Ovary (tissue), 9 donors: ENCODE measurements around the gene CLEC1B. TPM values are rescaled to one million over a fixed set of nuclear protein-coding genes. Genes with fewer than 3 reads are reported as not detected.

Source experiments
- DNase-seq, 5 donors: peaks; one replicate each; pipeline ENCODE4 v3.0.0-alpha.2; 2019 to 2020
- H3K27ac ChIP-seq, 2 donors: fragments of 200-600 bp; one replicate each; pipeline versions ENCODE4 v1.5.1 to v1.8.0; 2019 to 2022
- H3K27me3 ChIP-seq: fragments of 200-600 bp; one replicate; pipeline ENCODE4 v1.8.0; 2022
- H3K36me3 ChIP-seq: fragments of 200-600 bp; sonication (generic); one replicate; pipeline ENCODE4 v1.5.1; 2019
- H3K4me1 ChIP-seq: one replicate; pipeline ENCODE4 v1.8.1; 2013; ENCODE audit warnings: mild to moderate bottlenecking, moderate library complexity; ENCODE audit not compliant: insufficient read depth
- H3K4me3 ChIP-seq: fragments of 200-600 bp; sonication (generic); one replicate; pipeline ENCODE4 v1.5.1; 2017
- H3K9me3 ChIP-seq, 2 donors: fragments of 200-600 bp in 1 of 2; sonication (generic) in 1 of 2; one replicate each; pipeline versions ENCODE4 v1.5.1 to v1.8.1; 2013 to 2019; ENCODE audit warnings: mild to moderate bottlenecking in 1 of 2, moderate library complexity in 1 of 2
- CTCF ChIP-seq, 3 donors: fragments of 450-650 bp in 2 of 3; fragments of 200-600 bp in 1 of 3; IDR thresholded peaks; one replicate each; pipeline versions ENCODE4 v1.5.1 to v1.8.0; 2016 to 2022; ENCODE audit warnings: antibody characterized with exemption in 3 of 3, mild to moderate bottlenecking in 1 of 3
- EP300 ChIP-seq: sonication (generic); formaldehyde crosslinking; IDR thresholded peaks from one replicate; pipeline ENCODE4 v1.6.1; 2017; ENCODE audit warnings: antibody characterized with exemption
- POLR2A ChIP-seq: fragments of 450-650 bp; IDR thresholded peaks from one replicate; pipeline ENCODE4 v1.6.1; 2017; ENCODE audit warnings: antibody characterized with exemption, mild to moderate bottlenecking, moderate library complexity
- WGBS, 3 donors: extraction: QIAGEN DNeasy Blood & Tissue Kit in 1 of 3; methylation state at CpG; one replicate each; pipeline versions ENCODE4 v1.1.5 to v1.1.7; 2013 to 2017; 5-methylcytosine and 5-hydroxymethylcytosine counted together
- intact Hi-C, 4 donors: fragments of 100-400 bp; cut with DNase I; formaldehyde crosslinking; loops; one replicate each; pipeline versions ENCODE4 v1.11.0 to v1.15.1; 2022 to 2023
- polyA plus RNA-seq, 2 donors: library from polyadenylated mRNA; stranded (reverse); fragments of 200-250 nt in 1 of 2; fragments of 350-450 nt in 1 of 2; fragmentation: Illumina TruSeq in 1 of 2; extraction: RNeasy Lipid Tissue Mini Kit (QIAGEN cat#74804) in 1 of 2; gene quantifications; one replicate each; pipeline ENCODE4 v1.2.3, GENCODE V29; 2013 to 2014
- total RNA-seq, 7 donors: library from RNA; depleted of rRNA in 2 of 7; stranded (reverse); fragments of >200 nt in 2 of 7; fragmentation: NEBNext Ultra II Directional in 3 of 7; extraction: Animal tissue kit (Norgen Biotek cat#: 25700) in 3 of 7; gene quantifications; one replicate each; pipeline versions ENCODE4 v1.1.0 to v1.2.4, GENCODE V29; 2016 to 2023
- donor health status: DM: no; HTN: no; CAD: no; lungs with moderate emphysema.
- donor health status: DM: no; HTN: no; CAD: no.
- donor health status: Bipolar disorder and iron deficiency.
- donor health status: DM: yes; HTN: yes; CAD: no.
- donor health status: DM: no; HTN: no; CAD: no.
- donor health status: DM: yes; HTN: yes; CAD: no.

Gene CLEC1B
- total and polyA plus RNA-seq, 9 donors = 0.06 to 0.47 (median 0.26) TPM; not detected in 6

DNA sequence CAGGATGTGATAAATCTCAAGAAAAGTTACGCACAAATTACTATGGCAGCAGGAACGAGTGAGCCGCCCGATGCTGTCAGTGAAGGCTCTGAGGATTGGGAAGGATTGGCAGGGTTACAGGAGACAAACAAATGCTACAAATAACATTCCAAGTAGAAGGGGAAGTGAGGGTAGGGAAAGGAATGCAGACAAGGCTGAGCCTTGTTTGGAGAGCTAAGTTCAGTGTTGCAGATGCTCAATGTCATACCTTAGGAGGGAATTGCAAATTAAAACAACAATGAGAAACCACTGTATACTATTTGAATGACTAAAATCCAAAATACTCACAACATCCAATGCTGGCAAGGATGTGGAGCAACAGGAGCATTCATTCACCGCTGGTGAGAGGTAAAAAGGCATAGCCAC is 32.9 kb upstream of the CLEC1B start:
- no peaks in the 10 kb centered on the region for H3K4me1 ChIP-seq
- WGBS, 3 donors = 47 to 66% (median 63%) methylated on average over 5 of the region's 5 CpGs
- H3K9me3 ChIP-seq = no peaks in the 10 kb centered on the region
- TF ChIP-seq EP300 (no peak), CTCF (IDR thresholded peaks at IDR 0.05) (no peak), POLR2A (no peak)
- no peaks in the 10 kb centered on the region for H3K27me3 ChIP-seq
- intact Hi-C loops = loop anchor here in 3 of 4 donors (5.0 to 10.0 kb wide), 3 partner anchors 103 to 113 kb away; partner anchors contain the start of gene CLEC7A (in 1 of the 3)
- DNase-seq = no peak
- no peak overlapping the region for H3K4me3 ChIP-seq
- no peaks in the 10 kb centered on the region for H3K36me3 ChIP-seq
- H3K27ac ChIP-seq = no peak overlapping the region

DNA sequence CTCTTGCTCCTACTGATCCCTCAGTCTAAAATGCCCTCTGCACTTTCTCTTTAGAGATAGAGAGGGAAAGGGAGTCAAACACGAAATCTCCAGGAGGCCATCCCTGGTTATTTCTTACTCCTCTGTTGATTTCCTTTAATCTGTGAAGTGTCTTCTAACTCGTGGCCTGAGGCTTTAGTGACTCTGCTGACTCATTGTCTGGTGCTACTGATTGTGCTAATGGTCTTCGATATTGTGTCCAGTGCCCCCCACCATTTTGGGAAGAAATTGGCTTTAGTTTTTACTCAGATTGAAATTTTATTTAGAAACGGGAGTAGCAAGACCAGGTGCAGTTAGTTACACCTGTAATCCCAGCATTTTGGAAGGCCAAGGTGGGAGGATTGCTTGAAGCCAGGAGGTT is 32.4 kb upstream of the CLEC1B start:
- intact Hi-C loops = loop anchor here in 3 of 4 donors (5.0 to 10.0 kb wide), 3 partner anchors 103 to 113 kb away; partner anchors contain the start of gene CLEC7A (in 1 of the 3)
- 55 to 61% (median 60%) methylated on average over 4 of the region's 4 CpGs for WGBS, 3 donors
- no peak for TF ChIP-seq EP300
- no peak for TF ChIP-seq CTCF (IDR thresholded peaks at IDR 0.05)
- TF ChIP-seq POLR2A = no peak
- no peak overlapping the region for H3K27ac ChIP-seq
- H3K9me3 ChIP-seq = no peaks in the 10 kb centered on the region
- H3K4me3 ChIP-seq = no peak overlapping the region
- H3K27me3 ChIP-seq = no peaks in the 10 kb centered on the region
- no peaks in the 10 kb centered on the region for H3K4me1 ChIP-seq
- H3K36me3 ChIP-seq = no peaks in the 10 kb centered on the region
- DNase-seq = no peak

GRCh38 chr12:10030446-10030845 is 31.5 kb upstream of the CLEC1B start, which contains the start of gene CLEC9A:
TSS of gene CLEC9A (plus strand) at chr12:10030682. CDS start at chr12:10052688, 22,006 bp downstream.
- 94% methylated on average over 14 of the region's 14 CpGs for WGBS, 3 donors
- no peak for TF ChIP-seq EP300
- TF ChIP-seq CTCF (IDR thresholded peaks at IDR 0.05) = no peak
- TF ChIP-seq POLR2A = no peak
- H3K27ac ChIP-seq = no peak within 1 kb of the TSS
- DNase-seq = no peak
- no peaks in the 10 kb centered on the region for H3K4me1 ChIP-seq
- no peaks in the 10 kb centered on the region for H3K36me3 ChIP-seq
- H3K9me3 ChIP-seq = no peaks in the 10 kb centered on the region
- H3K4me3 ChIP-seq = no peak within 1 kb of the TSS
- H3K27me3 ChIP-seq = no peaks in the 10 kb centered on the region
- intact Hi-C loops = loop anchor here in 3 of 4 donors (5.0 to 10.0 kb wide), 3 partner anchors 104 to 114 kb away; partner anchors contain the start of gene CLEC7A (in 1 of the 3)

DNA sequence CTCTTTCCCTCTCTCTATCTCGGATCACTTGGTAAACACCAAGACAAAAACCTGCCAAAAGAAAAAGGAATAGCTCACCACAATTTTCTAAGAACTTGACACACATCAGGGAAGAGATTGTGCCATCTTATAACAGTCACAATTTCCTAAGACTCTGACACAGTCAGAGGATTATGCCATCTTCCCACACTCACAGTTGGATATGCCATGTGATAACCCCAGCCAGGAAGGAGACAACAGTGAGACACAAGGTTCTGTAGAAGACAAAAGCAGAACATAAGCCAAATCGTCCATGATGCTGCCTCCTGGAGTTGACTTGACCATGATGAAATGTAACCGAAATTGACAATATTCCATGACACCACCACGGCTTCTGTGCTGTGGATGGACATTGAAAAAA is 28.8 kb upstream of the CLEC1B start:
- 56 to 59% (median 58%) methylated on average over 4 of the region's 4 CpGs for WGBS, 3 donors
- intact Hi-C loops = loop anchor here in 1 of 4 donors (5.0 to 10.0 kb wide), 2 partner anchors 107 to 1545 kb away; partner anchors contain the start of gene CLEC7A
- TF ChIP-seq CTCF (IDR thresholded peaks at IDR 0.05) (no peak), POLR2A (no peak), EP300 (no peak)
- Histone ChIP-seq H3K27me3 (no peaks in the 10 kb centered on the region), H3K27ac (no peak overlapping the region), H3K36me3 (no peaks in the 10 kb centered on the region), H3K4me1 (no peaks in the 10 kb centered on the region), H3K4me3 (no peak overlapping the region), H3K9me3 (no peaks in the 10 kb centered on the region)
- no peak for DNase-seq
